Measurements from ENCODE around the gene LITAFD.
"Not testable (repeated sequence)": the region's sequence is repeated elsewhere in the genome, so short reads cannot be mapped to it uniquely, and the experiment has no call there.

The LITAFD gene

DNA sequence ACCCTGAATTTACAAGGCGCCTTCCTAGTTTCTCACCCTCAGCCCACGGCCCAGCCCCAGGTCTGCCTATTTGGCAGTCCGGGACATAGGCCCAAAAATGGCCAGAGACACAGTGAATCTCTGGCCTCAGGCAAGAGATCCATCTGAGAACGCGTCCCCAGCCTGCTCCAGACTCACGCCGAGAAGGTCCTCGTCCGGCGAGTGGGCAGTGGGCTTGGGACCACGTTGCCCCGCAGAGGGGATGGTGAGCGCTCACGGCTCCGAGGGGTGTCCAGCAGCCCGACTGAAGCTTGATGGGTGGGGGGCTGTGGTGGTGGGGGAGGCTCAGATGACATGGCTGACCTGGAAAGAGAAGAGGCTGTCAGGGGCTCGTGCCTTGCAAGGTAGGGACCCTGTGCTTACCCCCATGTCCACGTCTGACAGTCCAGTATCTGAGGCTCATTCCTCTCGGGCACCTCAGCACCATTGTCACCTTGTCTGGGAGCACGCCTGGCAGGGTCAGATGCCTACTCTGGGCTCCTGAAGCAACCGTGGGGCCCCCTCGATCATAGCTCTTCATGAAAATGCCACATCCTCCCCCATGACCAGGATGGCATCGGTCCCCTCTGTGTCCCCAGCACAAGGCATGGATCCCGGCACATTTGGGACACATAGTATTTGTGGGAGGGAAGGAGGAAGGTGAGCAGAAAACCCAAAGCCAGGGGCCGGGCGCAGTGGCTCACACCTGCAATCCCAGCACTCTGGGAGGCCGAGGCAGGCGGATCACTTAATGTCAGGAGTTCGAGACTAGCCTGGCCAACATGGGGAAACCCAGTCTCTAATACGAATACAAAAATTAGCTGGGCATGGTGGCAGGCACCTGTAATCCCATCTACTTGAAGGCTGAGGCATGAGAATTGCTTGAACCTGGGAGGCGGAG lies 22.9 kb upstream of the LITAFD start:
- no peak for DNase-seq (ENCODE audit: low spot score)

DNA sequence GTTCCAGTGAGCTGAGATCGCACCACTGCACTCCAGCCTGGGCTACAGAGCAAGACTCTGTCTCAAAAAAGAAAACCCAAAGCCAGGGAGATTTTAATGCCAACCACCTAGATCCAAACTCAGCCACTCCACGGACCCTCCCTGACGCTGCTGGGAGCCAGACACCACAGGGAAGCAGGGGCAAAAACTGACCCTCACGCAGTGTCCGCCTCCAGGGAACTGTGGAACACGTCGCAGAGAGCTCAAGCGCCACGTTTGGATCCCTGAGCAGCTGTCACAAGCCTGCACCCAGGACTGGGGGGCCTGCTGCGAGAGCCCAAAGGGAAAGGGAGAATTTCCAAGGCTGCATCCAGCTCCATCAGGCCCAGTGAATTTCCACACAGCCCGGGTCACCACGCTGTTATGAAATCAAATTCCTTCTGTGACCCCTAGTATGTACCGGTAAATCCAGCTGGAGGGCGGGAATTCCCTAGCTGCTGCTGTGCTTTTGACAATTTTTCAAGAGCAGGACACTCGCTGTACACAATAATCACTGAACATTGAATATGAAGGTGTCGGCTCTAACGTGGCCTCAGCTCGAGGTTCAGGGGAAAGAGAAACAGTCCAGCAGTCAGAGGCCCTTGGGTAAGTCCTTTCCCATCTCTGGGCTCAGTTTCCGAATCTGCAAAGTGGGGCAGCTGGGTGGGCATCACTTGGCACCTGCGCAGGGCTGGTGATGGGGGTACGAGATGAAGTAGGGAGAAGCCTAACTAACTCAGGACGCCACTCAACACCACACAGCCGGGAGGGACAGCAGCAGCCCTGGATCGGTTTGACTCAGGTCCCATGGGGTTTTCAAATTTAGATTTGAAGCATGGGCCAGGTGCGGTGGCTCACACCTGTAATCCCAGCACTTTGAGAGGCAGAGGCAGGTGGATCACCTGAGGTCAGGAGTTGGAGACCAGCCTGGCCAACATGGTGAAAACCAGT lies 22.0 kb upstream of the LITAFD start:
- DNase-seq (ENCODE audit: low spot score), result no peak

DNA sequence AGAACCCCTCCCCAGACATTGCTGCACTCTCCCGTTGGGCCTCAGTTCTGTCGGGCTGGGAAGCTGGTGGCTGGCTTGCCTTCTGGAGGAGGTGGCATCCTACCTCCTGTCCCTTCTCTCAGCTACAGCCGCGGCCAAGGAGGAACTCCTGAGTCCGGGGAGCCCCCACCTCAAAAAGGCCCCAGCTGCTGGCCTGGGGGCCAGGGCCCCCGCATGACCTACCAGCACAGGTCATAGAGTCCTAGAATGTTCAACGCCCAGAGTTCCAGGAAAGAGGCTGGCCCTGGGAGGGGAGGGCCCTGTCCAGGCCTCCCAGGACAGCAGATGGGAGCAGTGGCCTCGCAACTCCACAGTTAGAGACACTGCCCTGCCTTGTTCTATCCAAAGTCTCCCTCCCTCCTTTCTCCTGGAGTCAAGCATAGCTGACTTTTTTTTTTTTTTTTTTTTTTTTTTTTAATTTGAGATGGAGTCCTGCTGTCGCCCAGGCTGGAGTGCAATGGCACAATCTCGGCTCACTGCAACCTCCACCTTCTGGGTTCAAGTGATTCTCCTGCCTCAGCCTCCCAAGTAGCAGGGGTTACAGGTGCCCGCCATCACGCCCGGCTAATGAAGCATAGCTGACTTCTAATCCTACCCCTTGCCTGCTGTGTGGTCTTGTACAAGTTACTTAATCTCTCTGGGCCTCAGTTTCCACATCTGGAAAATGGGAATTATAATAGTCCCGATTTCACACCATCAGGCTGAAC lies 20.4 kb upstream of the LITAFD start:
- DNase-seq (ENCODE audit: low spot score), result no peak

DNA sequence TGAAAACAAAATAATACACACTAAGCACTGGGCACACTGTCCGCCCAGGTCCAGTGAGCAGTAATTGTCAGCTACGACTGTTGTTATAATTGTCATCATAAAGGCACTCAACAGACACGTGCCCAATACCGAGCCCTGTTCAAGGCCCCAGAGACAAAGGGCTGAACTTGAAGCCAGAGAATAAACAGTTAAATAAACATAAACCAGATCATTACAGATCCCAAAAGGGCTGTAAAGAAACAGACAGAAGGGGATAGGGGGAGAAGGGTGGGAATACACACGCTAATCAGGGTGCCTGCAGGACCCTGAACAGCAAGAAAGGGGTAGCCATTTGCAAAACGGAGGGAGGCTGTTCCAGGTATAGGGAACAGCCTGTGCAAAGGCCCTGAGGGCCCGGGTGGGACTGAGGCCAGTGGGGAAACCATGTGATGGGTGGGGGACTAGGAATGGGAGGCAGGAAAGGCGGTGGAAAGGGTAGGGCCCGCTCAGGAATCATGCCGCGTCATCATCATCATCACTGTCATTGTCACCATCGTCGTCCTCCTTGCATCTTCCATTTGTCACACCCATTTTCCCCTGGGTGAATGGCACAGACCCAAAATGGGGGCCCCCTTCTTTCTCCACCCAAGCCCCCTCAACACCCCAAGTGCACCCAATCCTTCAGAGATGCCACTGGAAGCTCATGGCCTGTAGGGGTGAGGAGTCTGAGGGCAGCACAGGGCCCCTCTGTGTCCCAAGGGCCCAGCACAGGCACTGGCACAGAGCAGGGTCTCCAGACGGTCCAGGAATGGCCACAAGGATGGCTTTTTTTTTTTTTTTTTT lies 19.6 kb upstream of the LITAFD start:
- DNase-seq (ENCODE audit: low spot score), result no peak

DNA sequence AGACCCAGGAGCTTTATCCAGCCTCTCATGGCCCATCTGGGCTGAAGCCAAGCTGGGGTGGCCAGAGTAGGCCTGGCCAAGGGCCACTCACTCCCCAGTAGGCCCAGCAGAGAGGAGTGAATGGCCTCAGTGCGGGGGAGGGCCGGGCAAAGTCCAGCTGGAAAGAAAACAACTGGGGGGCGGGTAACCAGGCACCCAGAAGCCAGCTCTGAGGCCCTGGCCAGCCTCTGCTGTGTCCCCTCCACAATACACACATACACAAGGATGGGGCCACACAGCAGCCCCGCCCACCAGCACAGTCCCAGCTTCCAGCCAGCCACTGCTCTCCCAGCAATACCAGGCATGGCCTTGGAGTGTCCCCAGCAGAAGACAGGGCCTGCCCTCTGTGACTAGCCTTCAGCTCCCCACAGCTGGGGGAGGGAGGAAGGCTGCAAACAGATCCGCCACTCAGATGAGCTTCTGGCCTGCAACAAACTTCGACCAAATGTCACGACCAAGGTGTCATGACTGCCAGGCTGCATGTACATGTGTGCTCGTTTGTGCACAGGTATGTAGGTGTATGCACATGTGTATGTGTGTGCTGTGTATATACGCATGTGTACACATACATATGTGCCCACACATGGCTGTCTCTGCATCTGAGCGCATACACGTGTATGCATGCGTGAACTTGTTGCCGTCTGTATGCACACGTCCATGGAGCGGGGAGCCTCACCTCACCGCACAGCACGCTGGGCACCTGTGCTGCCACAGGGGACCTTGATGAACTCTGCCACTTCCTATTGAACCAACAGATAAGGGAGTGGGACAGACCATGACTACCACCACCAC lies 18.3 kb upstream of the LITAFD start:
- no peak for DNase-seq (ENCODE audit: low spot score)

DNA sequence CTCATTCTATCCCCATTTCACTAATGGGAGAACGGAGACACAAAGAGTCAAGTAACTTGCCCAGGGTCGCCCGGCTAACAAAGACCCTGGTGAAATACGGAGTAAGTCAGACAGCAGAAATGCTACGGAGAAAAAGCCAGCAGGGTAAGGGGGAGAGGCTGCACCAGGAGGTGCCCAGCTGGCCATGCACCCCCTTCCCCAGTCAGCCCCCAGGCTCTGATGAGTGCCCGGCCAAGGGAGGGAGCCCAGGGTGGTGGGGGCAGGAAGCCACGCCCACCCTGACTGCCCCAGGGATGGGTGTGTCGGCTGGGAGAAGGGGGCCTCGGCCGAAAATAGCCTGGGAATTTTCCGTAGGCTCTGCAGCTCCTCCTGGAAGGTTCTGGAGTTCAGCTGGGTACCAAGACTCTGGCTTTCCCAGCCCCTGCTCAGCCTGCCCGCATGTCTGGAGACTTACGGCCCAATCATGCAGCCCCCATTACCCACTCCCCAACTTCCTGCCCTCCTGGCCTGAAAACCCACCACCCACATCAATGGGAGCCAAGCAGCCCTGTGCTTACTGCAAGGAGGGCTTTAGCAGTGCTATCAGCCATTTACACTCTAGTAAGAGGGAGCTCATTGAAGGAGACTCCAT lies 17.6 kb upstream of the LITAFD start:
- DNase-seq (ENCODE audit: low spot score), result no peak

DNA sequence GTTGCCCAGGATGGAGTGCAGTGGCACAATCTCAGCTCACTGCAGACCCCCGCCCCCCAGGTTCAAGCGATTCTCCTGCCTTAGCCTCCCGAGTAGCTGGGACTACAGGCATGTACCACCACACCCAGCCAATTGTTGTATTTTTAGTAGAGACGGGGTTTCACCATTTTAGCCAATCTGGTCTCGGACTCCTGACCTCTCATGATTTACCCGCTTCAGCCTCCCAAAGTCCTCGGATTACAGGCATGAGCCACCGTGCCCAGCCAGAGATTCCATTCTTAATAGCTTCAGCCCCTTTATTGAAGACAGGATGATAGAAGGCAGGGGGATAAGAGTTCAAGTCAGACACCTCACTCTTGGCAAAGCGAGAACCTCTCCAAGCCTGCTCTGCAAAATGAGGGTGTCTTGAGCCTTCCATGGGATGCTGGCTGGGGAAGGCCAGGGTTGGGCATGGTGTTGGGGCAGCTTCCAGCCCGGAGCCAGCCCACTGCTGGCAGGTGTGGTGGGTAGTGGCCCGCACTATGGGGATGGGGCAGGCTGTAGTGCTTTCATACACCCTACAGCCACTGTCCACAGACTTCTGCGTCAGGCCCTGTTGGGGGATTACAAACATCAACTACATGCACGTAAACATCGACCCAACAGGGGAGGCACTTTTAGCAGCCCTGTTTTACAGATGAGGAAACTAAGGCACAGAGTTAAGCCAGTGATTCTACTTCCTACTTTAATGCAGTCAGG lies 16.8 kb upstream of the LITAFD start:
- DNase-seq (ENCODE audit: low spot score), result no peak

DNA sequence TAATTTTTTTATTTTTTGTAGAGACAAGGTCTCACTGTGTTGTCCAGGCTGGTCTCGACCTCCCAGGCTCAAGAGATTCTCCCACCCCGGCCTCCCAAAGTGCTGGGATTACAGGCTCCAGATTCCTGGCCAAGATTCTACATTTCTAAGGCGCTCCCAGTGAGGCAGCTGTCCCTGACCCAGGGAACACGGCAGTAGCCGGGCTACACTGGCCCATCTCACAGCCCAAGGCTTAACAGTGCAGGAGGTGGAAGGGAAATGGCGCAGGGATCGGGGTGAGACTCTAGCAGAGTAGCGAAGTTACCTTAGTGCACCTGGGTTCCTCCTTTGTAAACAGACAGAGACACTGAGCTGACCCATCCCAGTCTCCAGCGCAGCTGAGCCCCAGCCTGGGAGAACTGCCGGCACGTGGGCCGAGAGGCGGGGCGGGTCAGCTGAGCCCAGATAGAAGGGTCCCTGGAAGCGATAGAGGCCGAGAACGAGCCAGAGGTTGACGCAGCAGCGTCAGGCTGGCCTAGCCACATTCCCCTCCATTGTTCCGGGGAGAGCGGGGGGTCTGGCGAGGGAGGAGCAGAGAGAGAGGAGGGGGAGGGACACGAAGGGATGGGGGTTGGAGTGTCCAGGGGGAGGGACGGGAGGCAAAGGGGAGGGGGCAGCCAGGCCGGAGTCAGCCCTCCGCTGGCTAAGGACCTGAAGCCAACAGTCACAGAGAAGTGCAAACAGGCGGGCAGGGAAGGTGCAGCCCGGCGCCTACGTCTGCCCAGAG lies 15.8 kb upstream of the LITAFD start:
- no peak for DNase-seq (ENCODE audit: low spot score)

DNA sequence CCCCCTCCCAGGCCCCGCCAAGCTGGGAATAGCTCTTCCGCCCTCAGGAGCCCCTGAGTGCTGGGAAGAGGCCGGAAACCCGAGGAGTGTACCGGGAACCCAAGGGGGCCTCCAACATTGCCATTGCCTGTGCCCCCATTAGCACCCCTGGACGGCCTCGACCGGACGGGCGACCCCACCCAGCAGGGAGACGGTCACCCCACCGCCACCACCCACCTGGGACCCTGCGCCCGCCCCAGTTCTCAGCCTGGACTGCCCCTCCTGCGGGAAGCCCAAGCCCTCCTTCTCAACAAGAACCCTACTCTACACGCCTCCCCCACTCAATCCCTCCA lies 15.3 kb upstream of the LITAFD start:
- DNase-seq (ENCODE audit: low spot score), result no peak

DNA sequence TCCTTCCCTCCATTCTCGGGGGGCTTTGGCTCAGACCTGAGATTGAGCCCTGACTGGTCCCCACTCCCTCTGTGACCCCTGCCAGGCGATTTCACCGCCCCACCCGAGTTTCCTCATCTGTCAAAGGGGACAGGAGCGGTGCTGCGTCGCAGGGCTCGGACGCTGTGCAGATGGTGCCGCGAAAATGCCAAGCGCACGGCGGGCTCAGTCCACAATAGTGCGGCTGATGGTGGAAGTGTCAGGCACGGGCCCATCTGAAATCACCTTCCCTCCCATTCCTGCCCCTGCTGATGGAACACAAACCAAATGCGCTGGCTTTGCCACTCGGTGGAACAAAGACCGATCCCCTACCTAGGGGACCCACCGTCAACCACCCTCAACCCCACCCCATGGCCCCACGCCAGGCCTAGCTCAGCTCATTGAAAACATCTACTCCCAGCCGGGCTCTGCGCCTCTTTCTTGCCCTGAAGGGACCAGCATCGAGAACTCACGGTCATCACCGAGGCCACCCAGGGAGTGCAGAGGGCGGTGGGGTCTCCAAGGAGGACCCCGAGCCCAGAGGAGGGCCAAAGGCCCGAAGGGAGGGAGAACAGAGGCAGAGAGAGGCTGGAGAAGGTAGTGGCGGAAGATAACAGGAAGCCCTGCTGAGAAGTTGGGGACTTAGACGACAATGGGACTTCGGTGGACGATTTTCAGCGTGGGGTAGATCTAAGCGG lies 14.8 kb upstream of the LITAFD start:
- no peak for DNase-seq (ENCODE audit: low spot score)

DNA sequence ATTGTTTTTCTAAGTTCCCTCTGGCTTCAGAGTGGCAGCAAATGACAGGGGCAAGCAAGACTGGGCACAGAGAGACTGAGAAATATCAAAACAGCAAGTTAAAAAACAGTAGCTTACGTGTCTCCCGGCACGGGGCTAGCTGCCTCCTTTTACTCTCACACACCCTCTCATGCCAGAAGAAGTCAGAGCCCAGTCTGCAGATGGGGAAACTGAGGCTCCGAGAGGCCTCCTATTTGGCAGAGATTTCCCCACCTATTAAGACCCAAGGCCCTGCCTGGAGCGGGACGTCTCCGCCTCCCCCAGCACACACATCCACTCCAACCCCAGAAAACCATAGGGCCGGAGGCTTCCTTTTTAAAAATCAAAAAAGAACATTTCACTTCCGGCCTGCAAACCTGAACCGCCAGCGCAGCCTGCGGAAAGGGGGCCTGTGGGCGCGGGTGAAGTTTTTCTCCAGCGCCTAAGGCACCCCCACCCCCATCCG lies 14.2 kb upstream of the LITAFD start:
- no peak for DNase-seq (ENCODE audit: low spot score)

DNA sequence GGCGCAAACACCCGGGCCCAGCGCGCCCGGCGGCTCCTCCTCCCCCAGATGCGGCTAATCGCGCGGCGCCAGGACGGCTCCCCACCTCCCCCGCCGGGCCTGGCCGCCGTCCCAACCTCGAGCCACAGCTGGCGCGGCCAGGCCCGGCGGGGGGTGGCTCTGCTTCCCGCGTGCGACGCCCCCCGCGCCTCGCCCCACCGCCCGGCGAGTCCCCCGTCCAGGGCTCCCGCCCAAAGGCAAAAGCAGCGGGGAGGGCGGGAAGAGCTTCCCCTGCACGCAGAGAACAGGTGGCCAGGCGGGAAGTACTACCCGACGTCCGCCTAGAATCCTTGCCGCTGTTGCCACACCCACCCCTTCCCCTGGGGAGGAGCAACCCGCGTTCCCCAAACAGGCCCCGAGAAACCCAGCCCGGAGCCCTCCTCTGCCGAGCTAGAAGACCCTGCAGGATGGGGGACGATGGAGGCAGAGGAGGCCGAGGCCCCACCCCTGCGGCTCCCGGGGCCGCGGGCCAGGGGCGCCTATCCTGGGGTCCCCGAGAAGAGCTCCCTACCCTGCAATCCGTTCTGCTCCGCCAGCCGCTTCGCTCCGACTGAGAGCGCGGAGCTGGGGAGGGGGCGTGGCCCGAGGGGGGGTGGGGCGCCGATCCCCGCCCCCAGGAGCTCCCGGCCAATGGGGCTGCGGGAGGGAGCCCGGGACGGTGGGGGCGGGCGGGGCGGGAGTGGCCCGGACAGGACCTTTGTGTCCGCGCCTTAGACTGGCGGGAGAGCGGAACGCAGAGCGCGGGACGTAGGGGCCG lies 13.5 kb upstream of the LITAFD start, which contains the start of gene CARHSP1:
TSS of gene CARHSP1 (minus strand) at position 591 of the 796 bp plus-strand sequence. CDS start 9,678 bp downstream, outside the sequence.
- peak; percentile 96 for DNase-seq (ENCODE audit: low spot score)

DNA sequence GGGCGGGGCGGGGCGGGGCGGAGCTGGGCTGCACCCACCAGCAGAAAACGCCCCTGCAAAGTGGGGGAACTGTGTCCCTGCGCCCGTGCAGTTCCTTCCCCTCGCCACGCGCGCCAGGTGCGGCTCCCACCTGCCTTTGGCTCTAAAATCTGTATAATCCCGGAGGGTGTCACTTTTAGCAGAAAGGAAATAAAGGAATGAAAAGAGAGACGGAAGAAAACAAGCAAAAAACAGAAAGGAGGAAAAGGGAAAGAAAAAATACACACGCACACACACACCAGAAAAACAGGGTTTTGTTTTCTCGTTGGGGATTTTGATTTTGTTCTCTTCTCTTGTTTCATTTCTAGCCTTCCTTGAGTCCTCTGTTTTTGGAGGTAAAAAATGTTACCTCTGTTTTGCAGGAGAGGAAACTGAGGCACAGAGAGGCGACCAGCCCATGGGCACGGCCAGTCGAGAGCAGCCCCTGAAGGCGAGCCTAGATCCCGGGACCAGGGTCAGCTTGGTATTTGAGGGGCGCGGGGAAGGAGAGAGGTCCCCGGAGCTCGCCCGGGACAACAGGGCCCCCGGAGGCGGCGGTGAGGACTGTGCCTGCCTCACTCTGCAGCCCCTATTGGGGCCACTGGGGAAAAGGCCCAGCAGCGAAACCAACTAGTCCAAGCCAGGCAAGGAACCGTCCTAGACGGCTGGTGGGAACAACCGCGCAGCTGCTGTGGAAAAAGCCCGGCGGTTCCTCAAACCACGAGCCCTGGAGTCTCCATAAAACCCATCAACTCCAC lies 12.8 kb upstream of the LITAFD start:
- DNase-seq (ENCODE audit: low spot score), result peak; percentile 67

DNA sequence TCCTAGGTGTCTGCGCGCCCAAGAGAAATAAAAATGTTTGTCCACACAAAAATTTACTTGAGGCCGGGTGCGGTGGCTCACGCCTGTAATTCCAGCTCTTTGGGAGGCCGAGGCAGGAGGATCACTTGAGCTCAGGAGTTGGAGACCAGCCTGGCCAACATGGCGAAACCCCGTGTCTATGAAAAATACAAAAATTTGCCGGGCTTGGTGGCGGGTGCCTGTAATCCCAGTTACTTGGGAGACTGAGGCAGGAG lies 12.2 kb upstream of the LITAFD start:
- DNase-seq (ENCODE audit: low spot score), result not testable (repeated sequence)

DNA sequence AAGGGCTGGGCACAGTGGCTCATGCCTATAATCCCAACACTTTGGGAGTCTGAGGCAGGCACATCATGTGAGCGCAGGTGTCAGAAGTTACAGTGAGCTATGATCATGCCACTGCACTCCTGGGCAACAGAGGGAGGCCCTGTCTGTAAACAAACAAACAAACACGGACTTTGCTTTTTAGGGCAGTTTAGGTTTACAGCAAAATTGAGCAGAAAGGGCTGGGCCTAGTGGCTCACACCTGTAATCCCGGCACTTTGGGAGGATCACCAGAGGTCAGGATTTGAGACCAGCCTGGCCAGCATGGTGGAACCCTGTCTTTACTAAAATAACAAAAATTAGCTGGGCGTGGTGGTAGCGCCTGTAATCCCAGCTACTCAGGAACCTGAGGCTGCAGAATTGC lies 10.1 kb upstream of the LITAFD start:
- DNase-seq (ENCODE audit: low spot score), result no peak
